Measurements from ENCODE around the gene SDSL. TPM values are rescaled to one million over a fixed set of nuclear protein-coding genes. Genes with fewer than 3 reads are reported as not detected.

SDSL gene
- total and polyA plus RNA-seq, 2 of the 4 experiments (the other 2 are of a cell fraction): 6.3 to 10.9 TPM

GRCh38 chr12:113388351-113388750 is 33.8 kb upstream of the SDSL start:
- CTCF ChIA-PET: no interaction called here
- in situ Hi-C loops (cut with MboI; ENCODE audit: low sequenced_read_pairs): no loop called here

More at GRCh38 chr12:113388351-113388750, 33.8 kb upstream of the SDSL start:
- no peaks in the 10 kb centered on the region for H3K79me1 ChIP-seq (ENCODE audit: low read depth in 1 of 2, low read length in 2 of 2)
- no peak overlapping the region for H4K5ac ChIP-seq (ENCODE audit: low read depth, low read length)
- no peak overlapping the region for H3K18ac ChIP-seq (ENCODE audit: low read depth, low read length)
- dilution Hi-C loops (cut with HindIII; ENCODE audit: low sequenced_read_pairs, unreplicated experiment): no loop called here
- intact Hi-C loops (cut with micrococcal nuclease): no loop called here
- no peak overlapping the region for H3K4me3 ChIP-seq (ENCODE audit: insufficient read depth, low read depth, low read length)
- no peak overlapping the region for H2AFZ ChIP-seq (replicated peaks; ENCODE audit: low read length, poor library complexity)
- no peak for DNase-seq
- no peak overlapping the region for H2BK5ac ChIP-seq (ENCODE audit: low read depth, low read length, poor library complexity, severe bottlenecking)
- POLR2A ChIA-PET (ENCODE audit: unreplicated experiment): no interaction called here
- H2BK20ac ChIP-seq (ENCODE audit: low read depth, low read length): no peak overlapping the region
- no peaks in the 10 kb centered on the region for H3K27me3 ChIP-seq (ENCODE audit: control insufficient read depth, insufficient read depth, low read length)
- no peak for TF ChIP-seq USF2 (IDR thresholded peaks at IDR 0.05; ENCODE audit: low read depth, low read length)
- no peak for TF ChIP-seq MXI1 (IDR thresholded peaks at IDR 0.05; ENCODE audit: borderline replicate concordance, low read depth, low read length)
- no peak for TF ChIP-seq RAD21 (IDR thresholded peaks at IDR 0.05; ENCODE audit: low read length)
- TF ChIP-seq CTCF (conservative IDR thresholded peaks at IDR 0.05; ENCODE audit: low read depth, low read length): no peak
- no peak for TF ChIP-seq ELK1 (IDR thresholded peaks at IDR 0.05; ENCODE audit: borderline replicate concordance, low read depth, low read length)
- no peak overlapping the region for H2BK120ac ChIP-seq (ENCODE audit: low read depth, low read length)
- H4K8ac ChIP-seq (ENCODE audit: low read depth in 2 of 2, low read length in 2 of 2): no peak overlapping the region
- no peaks in the 10 kb centered on the region; the same call in 1 of the 2 replicates for H3K9me1 ChIP-seq (ENCODE audit: insufficient read depth, low read length)
- H3K4me2 ChIP-seq (ENCODE audit: low read depth, low read length): no peak overlapping the region
- no peak overlapping the region for H3K23ac ChIP-seq (ENCODE audit: low read depth, low read length)
- 90% methylated on average over 8 of the region's 14 CpGs; no CpG with 5 or more reads in 1 of the 2 experiments for WGBS, 2 experiments (ENCODE audit: extremely low coverage in 2 of 2, insufficient read length in 1 of 2)
- H2BK15ac ChIP-seq (ENCODE audit: low read depth, low read length): no peak overlapping the region
- no peak overlapping the region for H3K9ac ChIP-seq (ENCODE audit: low read depth, low read length)
- no peak overlapping the region for H3K27ac ChIP-seq (ENCODE audit: insufficient read depth, low read length)
- no peak overlapping the region for H2AK9ac ChIP-seq (replicated peaks; ENCODE audit: low read depth, low read length, poor library complexity)
- H3K14ac ChIP-seq (replicated peaks; ENCODE audit: low read depth, low read length): no peak overlapping the region
- H2AK5ac ChIP-seq (ENCODE audit: low read depth, low read length): no peak overlapping the region
- H3K56ac ChIP-seq (ENCODE audit: extremely low read depth, insufficient read depth, low read length): no peak overlapping the region
- H3K4ac ChIP-seq (ENCODE audit: low read depth, low read length): no peak overlapping the region
- no peak overlapping the region for H4K91ac ChIP-seq (ENCODE audit: insufficient read depth, low read depth, low read length)
- no peaks in the 10 kb centered on the region for H4K20me1 ChIP-seq (ENCODE audit: insufficient read depth, low read length)
- H3K36me3 ChIP-seq (ENCODE audit: control insufficient read depth, insufficient read depth, low read length): peaks cover 28% of the 10 kb centered on the region
- no TSS peak for BruUV-seq (replicated peaks)
- no peak for ATAC-seq (ENCODE audit: low read depth)
- H3K9me3 ChIP-seq (ENCODE audit: control insufficient read depth, insufficient read depth, low read length): no peaks in the 10 kb centered on the region
- H3K4me1 ChIP-seq (ENCODE audit: control insufficient read depth, insufficient read depth, low read length): no peaks in the 10 kb centered on the region
